K562 treated with DMSO at 1 percent for 4 hours (cell line): ENCODE results near the gene PROCR. TPM values are rescaled to one million over a fixed set of nuclear protein-coding genes. Genes with fewer than 3 reads are reported as not detected.

ENCODE experiments used
- total RNA-seq: library from RNA; unstranded; fragments of 300-600 nt; gene quantifications from 2 replicates; pipeline ENCODE4 v1.2.3, GENCODE V29; 2022; ENCODE audit not compliant: insufficient read depth

PROCR gene
- 11.8 and 14.1 TPM in 2 replicates for total RNA-seq

DNA sequence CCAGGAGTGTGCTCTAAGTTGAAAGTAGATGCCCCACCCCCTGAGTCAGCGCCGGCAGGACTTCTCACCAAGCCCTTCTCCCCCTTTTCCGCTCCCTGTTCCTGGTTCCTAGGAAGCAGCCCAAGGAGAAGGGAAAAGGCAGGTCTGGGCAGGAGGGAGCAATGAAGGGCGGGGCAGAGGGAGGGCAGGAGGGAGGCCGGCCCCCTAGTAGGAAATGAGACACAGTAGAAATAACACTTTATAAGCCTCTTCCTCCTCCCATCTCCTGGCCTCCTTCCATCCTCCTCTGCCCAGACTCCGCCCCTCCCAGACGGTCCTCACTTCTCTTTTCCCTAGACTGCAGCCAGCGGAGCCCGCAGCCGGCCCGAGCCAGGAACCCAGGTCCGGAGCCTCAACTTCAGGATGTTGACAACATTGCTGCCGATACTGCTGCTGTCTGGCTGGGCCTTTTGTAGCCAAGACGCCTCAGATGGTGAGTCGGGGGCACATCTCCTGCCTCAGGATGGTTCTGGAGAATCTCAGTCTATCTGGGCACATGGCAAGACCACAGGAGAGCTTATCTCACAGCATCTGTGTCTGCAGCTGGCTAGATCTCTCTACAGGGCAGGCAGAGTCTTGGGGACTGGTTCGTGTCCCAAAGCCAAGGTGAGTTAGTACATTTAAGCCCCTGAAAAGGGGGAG is at the start of gene PROCR:
PROCR (plus strand) TSS at position 320 of the 681 bp plus-strand sequence; CDS start at position 403, 83 bp downstream.

DNA sequence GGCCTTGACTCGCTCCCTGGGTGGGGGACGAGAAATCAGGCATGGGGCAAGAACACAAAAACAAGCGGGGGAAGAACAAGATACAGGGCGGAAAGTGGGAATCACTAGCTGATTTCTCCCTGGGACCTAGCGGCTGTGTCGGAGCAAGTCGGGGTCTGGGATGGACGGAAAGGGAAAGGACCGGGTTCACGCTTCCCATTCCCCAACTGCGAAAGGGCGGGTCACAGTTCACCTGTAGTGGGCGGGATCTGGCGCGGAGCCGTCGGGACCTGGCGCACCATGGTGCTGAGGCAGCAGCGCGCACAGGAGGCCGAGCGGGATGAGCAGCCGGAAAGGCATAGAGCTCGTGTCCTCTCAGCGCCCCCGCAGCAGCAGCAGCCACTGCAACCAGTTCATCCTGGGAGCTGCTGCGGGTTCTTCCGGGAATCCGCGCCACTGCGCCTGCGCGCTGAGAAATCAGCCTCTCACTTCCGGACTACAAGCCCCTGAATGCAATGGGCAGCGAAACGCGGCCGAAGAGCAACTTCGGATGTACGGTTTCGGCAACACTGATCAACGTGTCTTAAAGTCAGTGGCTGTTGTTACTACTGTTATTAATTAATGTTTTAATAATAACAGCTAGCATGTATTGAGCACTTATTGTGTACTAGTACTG is 24.8 kb upstream of the PROCR start, which contains the start of gene EDEM2:
EDEM2 (minus strand) TSS at position 417 of the 655 bp plus-strand sequence; CDS start at position 339, 78 bp downstream.

DNA sequence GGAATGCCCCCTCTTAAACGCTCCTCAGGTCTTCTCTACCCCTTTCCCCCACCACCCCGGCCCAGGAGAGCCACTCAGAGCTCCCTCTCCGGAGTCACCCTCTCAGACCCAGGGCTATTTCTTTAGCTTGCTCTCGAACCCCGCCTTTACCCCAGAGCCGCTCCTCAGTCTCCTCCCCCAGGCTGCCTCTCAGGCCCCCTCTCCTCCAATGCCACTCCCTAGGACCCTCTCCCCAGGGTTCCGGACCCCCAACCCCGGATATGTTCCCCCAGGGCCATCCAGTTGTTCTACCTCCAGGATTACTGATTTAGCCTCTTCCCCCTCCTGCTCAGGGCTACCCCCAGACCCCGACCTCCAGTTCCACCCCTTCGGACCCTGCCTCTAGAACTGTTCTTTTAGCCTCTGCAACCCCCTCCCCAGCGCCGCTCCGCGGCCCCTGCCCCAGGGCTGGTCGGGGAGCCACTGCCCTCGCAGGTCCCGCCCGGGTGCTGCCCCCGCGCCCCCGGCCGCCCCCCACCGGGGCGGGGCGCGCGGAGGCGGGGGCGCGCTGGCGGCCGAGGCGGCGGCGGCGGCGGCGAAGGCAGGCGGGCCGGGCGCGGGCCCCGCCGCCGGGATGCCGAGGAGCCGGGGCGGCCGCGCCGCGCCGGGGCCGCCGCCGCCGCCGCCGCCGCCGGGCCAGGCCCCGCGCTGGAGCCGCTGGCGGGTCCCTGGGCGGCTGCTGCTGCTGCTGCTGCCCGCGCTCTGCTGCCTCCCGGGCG is 54.4 kb downstream of the PROCR start, which contains the start of gene MMP24:
MMP24 (plus strand) TSS at position 565 of the 758 bp plus-strand sequence; CDS start at position 614, 49 bp downstream.

Other genes starting within 250 kb of the PROCR start
- gene GSS, start 216.3 kb upstream of the PROCR start, total RNA-seq, result 60.9 and 61.7 TPM in 2 replicates
- not detected in 2 replicates for gene MYH7B, start 216.2 kb upstream of the PROCR start, total RNA-seq
- gene TRPC4AP, start 79.3 kb upstream of the PROCR start, total RNA-seq, result 72.4 and 84.8 TPM in 2 replicates
- gene EDEM2, start 24.7 kb upstream of the PROCR start, total RNA-seq, result 19.5 and 19.6 TPM in 2 replicates
- 0.47 TPM in 1 of 2 replicates, not detected in the other for gene MMP24, start 54.6 kb downstream of the PROCR start, total RNA-seq
- gene MMP24OS, start 106.0 kb downstream of the PROCR start, total RNA-seq, result 107 and 118 TPM in 2 replicates
- gene EIF6, start 112.7 kb downstream of the PROCR start, total RNA-seq, result 205 and 207 TPM in 2 replicates
- not detected in 2 replicates for gene FAM83C, start 120.4 kb downstream of the PROCR start, total RNA-seq
- 33.7 and 44.0 TPM in 2 replicates for gene UQCC1, start 239.9 kb downstream of the PROCR start, total RNA-seq